Pancreas (tissue), 10 donors: Measurements from ENCODE around the gene SAMM50. TPM values are rescaled to one million over a fixed set of nuclear protein-coding genes. Genes with fewer than 3 reads are reported as not detected.
"Not testable (repeated sequence)": the region's sequence is repeated elsewhere in the genome, so short reads cannot be mapped to it uniquely, and the experiment has no call there.

Experiments
- ATAC-seq, 4 donors: fragments of 200-7000 bp; cut with Tn5 transposase; one replicate each; pipeline versions ENCODE4 v1.8.0 to v1.9.1; 2020; ENCODE audit warnings: mild to moderate bottlenecking in 4 of 4, moderate library complexity in 4 of 4
- DNase-seq, 6 donors: peaks; one replicate each; pipeline ENCODE4 v3.0.0-alpha.2; 2020
- FAIRE-seq: peaks from 2 replicates; lab custom pipeline; 2012; peaks lifted over from hg19 to GRCh38; lab: Jason Lieb, UNC
- H3K27ac ChIP-seq, 4 donors: fragments of 200-600 bp; sonication (generic); 1 replicate in 3 of 4; 2 replicates in 1 of 4; pipeline versions ENCODE4 v1.5.0 to v1.8.0; 2020
- H3K27me3 ChIP-seq, 4 donors: fragments of 200-600 bp; one replicate each; pipeline ENCODE4 v1.8.0; 2021
- H3K36me3 ChIP-seq, 3 donors: fragments of 200-600 bp; sonication (generic) in 1 of 3; one replicate each; pipeline versions ENCODE4 v1.5.0 to v1.8.0; 2020 to 2021
- H3K4me1 ChIP-seq, 3 donors: fragments of 200-600 bp; one replicate each; pipeline ENCODE4 v1.8.0; 2021
- H3K4me3 ChIP-seq, 4 donors: fragments of 200-600 bp; sonication (generic) in 2 of 4; one replicate each; pipeline versions ENCODE4 v1.5.0 to v1.8.0; 2020 to 2021
- H3K9me3 ChIP-seq, 4 donors: fragments of 200-600 bp; one replicate each; pipeline ENCODE4 v1.8.0; 2021
- WGBS, 2 donors: extraction: QIAGEN DNeasy Blood & Tissue Kit; methylation state at CpG; one replicate each; pipeline ENCODE4 v1.1.7; 2013; 5-methylcytosine and 5-hydroxymethylcytosine counted together
- intact Hi-C, 3 donors: fragments of 100-400 bp; cut with DNase I; formaldehyde crosslinking; loops; one replicate each; pipeline versions ENCODE4 v1.11.1 to v1.14.2; 2022
- polyA plus RNA-seq, 2 donors: library from polyadenylated mRNA; stranded (reverse); fragments of 200-250 nt; gene quantifications; one replicate each; pipeline ENCODE4 v1.2.3, GENCODE V29; 2013
- total RNA-seq, 6 donors: library from RNA; stranded (reverse); fragmentation: NEBNext Ultra II Directional in 4 of 6; extraction: Animal tissue kit (Norgen Biotek cat#: 25700) in 4 of 6; gene quantifications; one replicate each; pipeline versions ENCODE4 v1.2.1 to v1.2.4, GENCODE V29; 2021 to 2023
- TF ChIP-seq, protein P1 (sequence below), 4 donors: fragments of 200-600 bp; sonication (generic) in 3 of 4; IDR thresholded peaks; one replicate each; pipeline versions ENCODE4 v1.5.0 to v1.8.0; 2021; ENCODE audit warnings: antibody characterized with exemption in 4 of 4
- donor health status: healthy with polysubstance abuse.
- donor health status: DM: no; HTN: no; CAD: no; lungs with moderate emphysema.
- donor health status: DM: no; HTN: no; CAD: no.
- donor health status: control.
- donor health status: control.
- donor health status: Bipolar disorder and iron deficiency.
- donor health status: DM: yes; HTN: yes; CAD: no.
- donor health status: DM: no; HTN: no; CAD: no.
- donor health status: DM: no; HTN: no; CAD: no.
- donor health status: DM: yes; HTN: yes; CAD: no.

The SAMM50 gene
- total and polyA plus RNA-seq, 8 donors, result 9.1 to 24.4 (median 17.5) TPM

- WGBS, 2 donors, result 88 to 90% methylated on average over 5 of the region's 5 CpGs
- no peak overlapping the region for H3K4me3 ChIP-seq
- TF ChIP-seq, protein P1, sequence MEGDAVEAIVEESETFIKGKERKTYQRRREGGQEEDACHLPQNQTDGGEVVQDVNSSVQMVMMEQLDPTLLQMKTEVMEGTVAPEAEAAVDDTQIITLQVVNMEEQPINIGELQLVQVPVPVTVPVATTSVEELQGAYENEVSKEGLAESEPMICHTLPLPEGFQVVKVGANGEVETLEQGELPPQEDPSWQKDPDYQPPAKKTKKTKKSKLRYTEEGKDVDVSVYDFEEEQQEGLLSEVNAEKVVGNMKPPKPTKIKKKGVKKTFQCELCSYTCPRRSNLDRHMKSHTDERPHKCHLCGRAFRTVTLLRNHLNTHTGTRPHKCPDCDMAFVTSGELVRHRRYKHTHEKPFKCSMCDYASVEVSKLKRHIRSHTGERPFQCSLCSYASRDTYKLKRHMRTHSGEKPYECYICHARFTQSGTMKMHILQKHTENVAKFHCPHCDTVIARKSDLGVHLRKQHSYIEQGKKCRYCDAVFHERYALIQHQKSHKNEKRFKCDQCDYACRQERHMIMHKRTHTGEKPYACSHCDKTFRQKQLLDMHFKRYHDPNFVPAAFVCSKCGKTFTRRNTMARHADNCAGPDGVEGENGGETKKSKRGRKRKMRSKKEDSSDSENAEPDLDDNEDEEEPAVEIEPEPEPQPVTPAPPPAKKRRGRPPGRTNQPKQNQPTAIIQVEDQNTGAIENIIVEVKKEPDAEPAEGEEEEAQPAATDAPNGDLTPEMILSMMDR (IDR thresholded peaks at IDR 0.05), result no peak
- intact Hi-C loops, result no loop called here
- FAIRE-seq, result no peak
- peak in 2 of 4 donors; percentile 52 to 55 for ATAC-seq
- H3K27ac ChIP-seq, result no peak overlapping the region
- no peaks in the 10 kb centered on the region for H3K4me1 ChIP-seq
- H3K9me3 ChIP-seq, result no peaks in the 10 kb centered on the region
- H3K27me3 ChIP-seq, result no peaks in the 10 kb centered on the region
- H3K36me3 ChIP-seq, result no peaks in the 10 kb centered on the region
- DNase-seq, result no peak
Observed at GRCh38 chr22:44012162-44012561, 56.9 kb downstream of the SAMM50 start.

DNA sequence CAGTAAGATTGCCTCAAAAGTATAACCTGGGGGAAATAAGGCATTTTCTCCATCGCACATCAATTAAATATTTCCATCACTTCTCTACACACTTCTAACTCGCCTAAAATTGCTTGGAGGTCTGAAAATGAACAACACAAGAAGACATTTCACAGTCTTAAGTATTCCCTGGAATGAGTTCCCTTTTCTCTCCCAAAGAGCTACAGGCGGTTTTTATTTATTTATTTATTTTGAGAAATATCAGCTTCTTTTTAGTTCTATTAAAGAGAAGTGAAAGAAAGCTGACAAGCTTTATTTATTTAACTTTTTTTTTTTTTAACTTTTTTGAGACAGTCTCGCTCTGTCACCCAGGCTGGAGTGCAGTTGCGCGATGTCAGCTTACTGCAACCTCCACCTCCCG lies 57.3 kb downstream of the SAMM50 start:
- no peak for ATAC-seq
- DNase-seq, result no peak
- Histone ChIP-seq H3K36me3 (no peaks in the 10 kb centered on the region), H3K27me3 (no peaks in the 10 kb centered on the region), H3K27ac (no peak overlapping the region), H3K4me1 (no peaks in the 10 kb centered on the region), H3K4me3 (no peak overlapping the region), H3K9me3 (no peaks in the 10 kb centered on the region)
- WGBS, 2 donors, result 88 to 93% methylated on average over 7 of the region's 7 CpGs
- FAIRE-seq, result no peak
- TF ChIP-seq, protein P1 (IDR thresholded peaks at IDR 0.05), result no peak
- intact Hi-C loops, result no loop called here

- no peak overlapping the region for H3K4me3 ChIP-seq
- FAIRE-seq (no peak), ATAC-seq (no peak), DNase-seq (no peak)
- intact Hi-C loops, result no loop called here
- no peaks in the 10 kb centered on the region for H3K9me3 ChIP-seq
- H3K4me1 ChIP-seq, result no peaks in the 10 kb centered on the region
- TF ChIP-seq, protein P1 (IDR thresholded peaks at IDR 0.05), result no peak
- H3K36me3 ChIP-seq, result no peaks in the 10 kb centered on the region
- 61 to 75% methylated on average over 2 of the region's 2 CpGs for WGBS, 2 donors
- H3K27ac ChIP-seq, result no peak overlapping the region
- H3K27me3 ChIP-seq, result no peaks in the 10 kb centered on the region
Observed at GRCh38 chr22:44014241-44014640, 59.0 kb downstream of the SAMM50 start.

DNA sequence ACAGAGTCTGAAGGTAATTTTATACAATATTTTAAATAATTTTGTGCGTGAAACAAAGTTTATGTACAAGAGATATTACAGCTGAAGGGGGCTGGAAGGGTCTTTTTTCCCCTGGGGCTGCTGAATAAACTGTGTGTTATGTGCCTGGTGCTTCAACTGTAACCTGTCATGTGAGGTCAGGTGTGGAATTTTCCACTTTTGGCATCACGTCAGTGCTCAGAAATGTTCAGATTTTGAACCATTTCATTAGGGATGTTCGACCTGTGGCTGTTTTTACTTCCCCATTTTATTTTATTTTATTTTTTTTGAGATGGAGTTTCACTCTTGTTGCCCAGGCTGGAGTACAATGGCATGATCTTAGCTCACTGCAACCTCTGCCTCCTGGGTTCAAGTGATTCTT lies 61.3 kb downstream of the SAMM50 start:
- DNase-seq, H3K4me1 ChIP-seq, intact Hi-C loops, H3K36me3 ChIP-seq, H3K27ac ChIP-seq, ATAC-seq, H3K9me3 ChIP-seq, H3K27me3 ChIP-seq, FAIRE-seq, H3K4me3 ChIP-seq: not testable (repeated sequence)
- 82 to 87% methylated on average over 3 of the region's 3 CpGs for WGBS, 2 donors

DNA sequence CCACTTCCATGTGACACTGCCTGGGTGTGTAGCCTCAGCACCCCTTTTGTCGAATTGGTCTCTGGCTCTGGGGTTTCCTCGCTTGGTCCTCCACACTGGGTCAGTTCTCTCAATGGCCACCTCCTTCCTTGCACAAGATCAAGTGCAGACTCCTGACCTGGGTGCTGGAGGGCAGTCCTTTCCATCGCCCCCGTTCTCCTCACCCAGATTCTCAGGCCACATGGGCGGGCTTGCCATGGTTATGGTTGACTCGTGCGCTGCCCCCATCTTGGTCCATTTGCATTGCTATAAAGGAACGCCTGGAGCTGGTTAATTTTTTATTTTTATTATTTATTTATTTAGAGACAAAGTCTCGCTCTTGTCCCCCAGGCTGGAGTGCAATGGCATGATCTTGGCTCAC lies 63.4 kb downstream of the SAMM50 start:
- WGBS, 2 donors, result 93 to 96% methylated on average over 9 of the region's 9 CpGs
- intact Hi-C loops, result no loop called here
- Histone ChIP-seq H3K4me1 (peaks cover 0 to under 1% (median 0%) of the 10 kb centered on the region in 3 donors), H3K9me3 (no peaks in the 10 kb centered on the region), H3K4me3 (no peak overlapping the region), H3K36me3 (no peaks in the 10 kb centered on the region), H3K27me3 (no peaks in the 10 kb centered on the region), H3K27ac (no peak overlapping the region)
- no peak for DNase-seq
- no peak for ATAC-seq
- no peak for FAIRE-seq
- TF ChIP-seq, protein P1 (IDR thresholded peaks at IDR 0.05), result no peak
